A549 (cell line): ENCODE results near the gene BTBD2. TPM values are rescaled to one million over a fixed set of nuclear protein-coding genes. Genes with fewer than 3 reads are reported as not detected.

Source experiments
- ATAC-seq, 2 experiments: fragments of 200-7000 bp in 1 of 2; fragments of >200 bp in 1 of 2; cut with Nextera tagmentation in 1 of 2; cut with Tn5 transposase in 1 of 2; 3 replicates each; pipeline versions ENCODE4 v1.8.0 to v1.9.1; 2018 to 2020; ENCODE audit warnings: mild to moderate bottlenecking in 1 of 2, moderate library complexity in 1 of 2
- CTCF ChIA-PET: fragments of 300-600 bp; sonication (Branson Sonifier 250); formaldehyde crosslinking; extraction: SDS; loops from one replicate; lab custom pipeline; 2021; ENCODE audit warnings: antibody characterized with exemption, inconsistent platforms; lab: Yijun Ruan, JAX
- POLR2A ChIA-PET: fragments of 350-600 bp; formaldehyde crosslinking; extraction: SDS; loops from one replicate; lab custom pipeline; 2021; ENCODE audit warnings: antibody characterized with exemption, inconsistent platforms; lab: Yijun Ruan, JAX
- DNase-seq, 2 experiments: peaks; one replicate each; pipeline versions ENCODE4 v3.0.0 to v3.0.0-alpha.2; 2011 to 2016; ENCODE audit warnings: low read depth in 1 of 2, low spot score in 1 of 2
- FAIRE-seq: peaks from 2 replicates; lab custom pipeline; 2011; peaks lifted over from hg19 to GRCh38; lab: Jason Lieb, UNC
- H3K27ac ChIP-seq, 2 experiments: fragments of >200 bp; sonication (Bioruptor Twin); formaldehyde crosslinking; 3 replicates each; pipeline ENCODE4 v1.5.1; 2016 to 2017
- H3K4me1 ChIP-seq: fragments of >200 bp; sonication (Bioruptor Twin); formaldehyde crosslinking; 3 replicates; pipeline ENCODE4 v1.6.1; 2016
- H3K4me2 ChIP-seq: fragments of >200 bp; sonication (Bioruptor Twin); formaldehyde crosslinking; 3 replicates; pipeline ENCODE4 v1.6.1; 2016
- H3K4me3 ChIP-seq: fragments of >200 bp; sonication (Bioruptor Twin); formaldehyde crosslinking; 3 replicates; pipeline ENCODE4 v1.5.1; 2016
- H3K9me3 ChIP-seq: fragments of >200 bp; sonication (Bioruptor Twin); formaldehyde crosslinking; 3 replicates; pipeline ENCODE4 v1.6.1; 2016
- CBX8 ChIP-seq: fragments of 200-600 bp; sonication (generic); IDR thresholded peaks from 2 replicates; pipeline ENCODE4 v1.6.1; 2016
- CEBPB ChIP-seq, 2 experiments: fragments of >200 bp in 1 of 2; sonication (Bioruptor Twin) in 1 of 2; formaldehyde crosslinking in 1 of 2; IDR thresholded peaks; 2 replicates each; pipeline ENCODE4 v1.6.1; 2012 to 2016
- CHD4 ChIP-seq: fragments of 200-600 bp; sonication (generic); IDR thresholded peaks from 2 replicates; pipeline ENCODE4 v1.6.1; 2016; ENCODE audit warnings: antibody characterized with exemption, mild to moderate bottlenecking, borderline replicate concordance
- FOSB ChIP-seq: fragments of 250-450 bp; sonication (Bioruptor Pico); IDR thresholded peaks from 2 replicates; pipeline ENCODE4 v1.5.0; 2020; ENCODE audit warnings: mild to moderate bottlenecking, moderate library complexity
- FOXS1 ChIP-seq: fragments of 250-450 bp; sonication (Bioruptor Pico); IDR thresholded peaks from 2 replicates; pipeline ENCODE4 v1.5.0; 2020; ENCODE audit warnings: mild to moderate bottlenecking, moderate library complexity
- HOXA7 ChIP-seq: fragments of 250-450 bp; sonication (Bioruptor Pico); IDR thresholded peaks from 2 replicates; pipeline ENCODE4 v1.5.0; 2020; ENCODE audit warnings: mild to moderate bottlenecking, moderate library complexity
- HOXB5 ChIP-seq: fragments of 250-450 bp; sonication (Bioruptor Pico); IDR thresholded peaks from 2 replicates; pipeline ENCODE4 v1.5.0; 2020; ENCODE audit warnings: mild to moderate bottlenecking, moderate library complexity
- MYC ChIP-seq: IDR thresholded peaks from 2 replicates; pipeline ENCODE4 v1.6.1; 2012; ENCODE audit warnings: mild to moderate bottlenecking, inconsistent platforms, low read length, improper control_type of control experiment, borderline replicate concordance
- NFE2L2 ChIP-seq: fragments of 150-350 bp; conservative IDR thresholded peaks from 2 replicates; pipeline ENCODE4 v1.6.1; 2014; ENCODE audit warnings: low read length
- RARB ChIP-seq: fragments of 250-450 bp; sonication (Bioruptor Pico); IDR thresholded peaks from 2 replicates; pipeline ENCODE4 v1.8.0; 2021; ENCODE audit warnings: mild to moderate bottlenecking, moderate library complexity
- RNF2 ChIP-seq: fragments of 200-600 bp; sonication (generic); IDR thresholded peaks from 2 replicates; pipeline ENCODE4 v1.6.1; 2016; ENCODE audit warnings: low read depth, mild to moderate bottlenecking, antibody characterized with exemption, moderate library complexity, borderline replicate concordance
- TFCP2L1 ChIP-seq: fragments of 250-450 bp; sonication (Bioruptor Pico); IDR thresholded peaks from 2 replicates; pipeline ENCODE4 v1.5.0; 2021; ENCODE audit warnings: mild to moderate bottlenecking
- TP53 ChIP-seq: fragments of 250-450 bp; sonication (Bioruptor Pico); IDR thresholded peaks from 2 replicates; pipeline ENCODE4 v1.5.0; 2021; ENCODE audit warnings: mild to moderate bottlenecking, moderate library complexity
- ZSCAN20 ChIP-seq: fragments of 250-450 bp; sonication (Bioruptor Pico); IDR thresholded peaks from 2 replicates; pipeline ENCODE4 v1.8.0; 2022; ENCODE audit warnings: mild to moderate bottlenecking, moderate library complexity
- WGBS: methylation state at CpG from one replicate; pipeline ENCODE4 v1.1.6; 2017; ENCODE audit errors: missing lambda C conversion rate; 5-methylcytosine and 5-hydroxymethylcytosine counted together
- polyA plus RNA-seq, 4 experiments: library from polyadenylated mRNA; depleted of rRNA in 3 of 4; stranded (reverse); fragments of >200 nt; fragmentation: RNase III in 1 of 4; extraction: RNeasy Plus Mini Kit Qiagen cat#74134 plus additional on column Dnase treatment in 1 of 4; gene quantifications; 2 replicates in 3 of 4; 3 replicates in 1 of 4; pipeline ENCODE4 v1.2.3, GENCODE V29; 2011 to 2017
- TF ChIP-seq, protein P1 (sequence below): fragments of 150-350 bp; IDR thresholded peaks from 2 replicates; pipeline ENCODE4 v1.6.1; 2014; ENCODE audit warnings: low read depth, mild to moderate bottlenecking, low read length
- TF ChIP-seq, protein P2 (sequence below): IDR thresholded peaks from 2 replicates; pipeline ENCODE4 v1.6.1; 2012; ENCODE audit warnings: low read depth, borderline replicate concordance
- TF ChIP-seq, protein P3 (sequence below): fragments of 250-450 bp; sonication (Bioruptor Pico); IDR thresholded peaks from 2 replicates; pipeline ENCODE4 v1.5.0; 2021; ENCODE audit warnings: mild to moderate bottlenecking, moderate library complexity, borderline replicate concordance
- TF ChIP-seq, protein P4 (sequence below): fragments of 200-600 bp; sonication (generic); IDR thresholded peaks from 2 replicates; pipeline ENCODE4 v1.6.1; 2016; ENCODE audit warnings: antibody characterized with exemption, mild to moderate bottlenecking, moderate library complexity
- TF ChIP-seq, protein P5 (sequence below): fragments of 450-650 bp; IDR thresholded peaks from 2 replicates; pipeline ENCODE4 v1.6.1; 2014; ENCODE audit warnings: antibody characterized with exemption
- TF ChIP-seq, protein P6 (sequence below): IDR thresholded peaks from 2 replicates; pipeline ENCODE4 v1.6.1; 2012

The BTBD2 gene
- polyA plus RNA-seq, 2 of the 4 experiments (the other 2 are of a cell fraction): 16.3 to 29.6 TPM

DNA sequence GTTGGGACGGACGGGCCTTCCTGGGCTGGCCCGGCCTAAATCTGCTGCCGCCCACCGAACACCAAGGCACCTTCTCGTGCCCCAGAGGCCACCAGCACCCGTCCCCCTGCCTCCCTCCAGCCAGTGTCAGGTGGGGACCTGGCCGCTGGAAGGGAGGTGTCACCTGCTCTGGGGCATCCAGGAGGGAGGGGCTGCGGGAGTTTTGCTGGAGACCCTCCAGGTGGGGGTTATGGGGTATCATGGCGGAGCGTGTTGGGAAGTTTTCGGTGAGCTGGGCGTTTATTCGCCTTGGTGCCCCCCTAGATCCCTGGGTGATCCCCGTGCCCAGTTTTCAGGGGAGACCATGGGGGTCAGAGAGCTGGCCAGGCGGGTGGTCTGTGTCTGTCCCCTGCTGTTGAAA is 64.9 kb downstream of the BTBD2 start (continued):
- TF ChIP-seq TFCP2L1: no peak
- TF ChIP-seq FOXS1 (CRISPR knock-in tag): no peak
- no peak for TF ChIP-seq FOSB (CRISPR knock-in tag)

DNA sequence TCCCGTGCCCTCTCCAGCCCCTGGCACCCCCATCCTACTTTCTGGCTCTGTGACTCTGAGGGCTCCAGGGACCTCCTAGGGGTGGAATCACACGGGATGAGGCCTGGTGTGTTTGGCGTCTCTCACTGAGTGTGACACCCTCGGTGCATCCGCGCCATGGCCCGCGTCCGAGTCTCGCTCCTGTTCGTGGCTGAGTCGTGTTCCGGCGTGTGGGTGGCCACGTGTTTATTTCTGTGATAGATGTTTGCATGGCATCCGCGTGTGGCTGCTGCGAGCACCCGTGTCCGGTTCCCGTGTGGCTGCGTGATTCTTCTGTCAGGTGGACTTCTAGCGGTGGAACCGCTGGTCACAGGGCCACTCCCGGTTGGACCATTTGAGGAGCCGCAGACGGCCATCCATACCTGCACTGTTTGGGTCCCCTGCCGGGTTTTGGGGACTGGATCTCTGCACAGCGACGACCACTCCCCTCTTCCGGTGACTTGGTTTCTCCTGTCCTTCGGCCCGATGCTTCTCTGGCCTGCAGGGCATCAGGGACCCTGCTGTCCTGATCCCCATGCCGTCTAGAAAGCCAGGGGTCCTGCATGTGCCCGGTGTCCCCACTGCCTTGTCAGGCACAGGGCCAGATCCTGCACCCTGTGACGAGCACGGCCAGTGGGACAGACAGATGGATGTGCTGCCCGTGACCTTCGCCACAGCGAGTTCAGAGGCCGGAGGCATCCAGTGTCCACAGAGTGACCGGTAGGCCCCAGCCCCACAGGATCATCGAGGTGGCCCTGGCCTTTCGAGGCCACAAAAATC is 66.0 kb downstream of the BTBD2 start:
- ATAC-seq: no peak
- POLR2A ChIA-PET: no interaction called here
- 97% methylated on average over 44 of the region's 44 CpGs for WGBS
- no peak overlapping the region for H3K4me2 ChIP-seq
- TF ChIP-seq CEBPB (IDR thresholded peaks at IDR 0.05): no peak
- TF ChIP-seq ZSCAN20 (CRISPR knock-in tag): no peak
- no peak for TF ChIP-seq RARB (CRISPR knock-in tag)
- TF ChIP-seq CBX8: no peak
- TF ChIP-seq CHD4: no peak
- no peak for TF ChIP-seq HOXA7 (CRISPR knock-in tag)
- TF ChIP-seq, protein P1, sequence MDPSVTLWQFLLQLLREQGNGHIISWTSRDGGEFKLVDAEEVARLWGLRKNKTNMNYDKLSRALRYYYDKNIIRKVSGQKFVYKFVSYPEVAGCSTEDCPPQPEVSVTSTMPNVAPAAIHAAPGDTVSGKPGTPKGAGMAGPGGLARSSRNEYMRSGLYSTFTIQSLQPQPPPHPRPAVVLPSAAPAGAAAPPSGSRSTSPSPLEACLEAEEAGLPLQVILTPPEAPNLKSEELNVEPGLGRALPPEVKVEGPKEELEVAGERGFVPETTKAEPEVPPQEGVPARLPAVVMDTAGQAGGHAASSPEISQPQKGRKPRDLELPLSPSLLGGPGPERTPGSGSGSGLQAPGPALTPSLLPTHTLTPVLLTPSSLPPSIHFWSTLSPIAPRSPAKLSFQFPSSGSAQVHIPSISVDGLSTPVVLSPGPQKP: no peak
- TF ChIP-seq, protein P2, sequence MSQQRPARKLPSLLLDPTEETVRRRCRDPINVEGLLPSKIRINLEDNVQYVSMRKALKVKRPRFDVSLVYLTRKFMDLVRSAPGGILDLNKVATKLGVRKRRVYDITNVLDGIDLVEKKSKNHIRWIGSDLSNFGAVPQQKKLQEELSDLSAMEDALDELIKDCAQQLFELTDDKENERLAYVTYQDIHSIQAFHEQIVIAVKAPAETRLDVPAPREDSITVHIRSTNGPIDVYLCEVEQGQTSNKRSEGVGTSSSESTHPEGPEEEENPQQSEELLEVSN: no peak
- no peak for TF ChIP-seq HOXB5
- no peak for TF ChIP-seq TFCP2L1
- no peak for TF ChIP-seq MYC
- TF ChIP-seq, protein P3, sequence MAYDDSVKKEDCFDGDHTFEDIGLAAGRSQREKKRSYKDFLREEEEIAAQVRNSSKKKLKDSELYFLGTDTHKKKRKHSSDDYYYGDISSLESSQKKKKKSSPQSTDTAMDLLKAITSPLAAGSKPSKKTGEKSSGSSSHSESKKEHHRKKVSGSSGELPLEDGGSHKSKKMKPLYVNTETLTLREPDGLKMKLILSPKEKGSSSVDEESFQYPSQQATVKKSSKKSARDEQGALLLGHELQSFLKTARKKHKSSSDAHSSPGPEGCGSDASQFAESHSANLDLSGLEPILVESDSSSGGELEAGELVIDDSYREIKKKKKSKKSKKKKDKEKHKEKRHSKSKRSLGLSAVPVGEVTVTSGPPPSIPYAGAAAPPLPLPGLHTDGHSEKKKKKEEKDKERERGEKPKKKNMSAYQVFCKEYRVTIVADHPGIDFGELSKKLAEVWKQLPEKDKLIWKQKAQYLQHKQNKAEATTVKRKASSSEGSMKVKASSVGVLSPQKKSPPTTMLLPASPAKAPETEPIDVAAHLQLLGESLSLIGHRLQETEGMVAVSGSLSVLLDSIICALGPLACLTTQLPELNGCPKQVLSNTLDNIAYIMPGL (CRISPR knock-in tag): no peak
- TF ChIP-seq NFE2L2: no peak
- TF ChIP-seq, protein P4, sequence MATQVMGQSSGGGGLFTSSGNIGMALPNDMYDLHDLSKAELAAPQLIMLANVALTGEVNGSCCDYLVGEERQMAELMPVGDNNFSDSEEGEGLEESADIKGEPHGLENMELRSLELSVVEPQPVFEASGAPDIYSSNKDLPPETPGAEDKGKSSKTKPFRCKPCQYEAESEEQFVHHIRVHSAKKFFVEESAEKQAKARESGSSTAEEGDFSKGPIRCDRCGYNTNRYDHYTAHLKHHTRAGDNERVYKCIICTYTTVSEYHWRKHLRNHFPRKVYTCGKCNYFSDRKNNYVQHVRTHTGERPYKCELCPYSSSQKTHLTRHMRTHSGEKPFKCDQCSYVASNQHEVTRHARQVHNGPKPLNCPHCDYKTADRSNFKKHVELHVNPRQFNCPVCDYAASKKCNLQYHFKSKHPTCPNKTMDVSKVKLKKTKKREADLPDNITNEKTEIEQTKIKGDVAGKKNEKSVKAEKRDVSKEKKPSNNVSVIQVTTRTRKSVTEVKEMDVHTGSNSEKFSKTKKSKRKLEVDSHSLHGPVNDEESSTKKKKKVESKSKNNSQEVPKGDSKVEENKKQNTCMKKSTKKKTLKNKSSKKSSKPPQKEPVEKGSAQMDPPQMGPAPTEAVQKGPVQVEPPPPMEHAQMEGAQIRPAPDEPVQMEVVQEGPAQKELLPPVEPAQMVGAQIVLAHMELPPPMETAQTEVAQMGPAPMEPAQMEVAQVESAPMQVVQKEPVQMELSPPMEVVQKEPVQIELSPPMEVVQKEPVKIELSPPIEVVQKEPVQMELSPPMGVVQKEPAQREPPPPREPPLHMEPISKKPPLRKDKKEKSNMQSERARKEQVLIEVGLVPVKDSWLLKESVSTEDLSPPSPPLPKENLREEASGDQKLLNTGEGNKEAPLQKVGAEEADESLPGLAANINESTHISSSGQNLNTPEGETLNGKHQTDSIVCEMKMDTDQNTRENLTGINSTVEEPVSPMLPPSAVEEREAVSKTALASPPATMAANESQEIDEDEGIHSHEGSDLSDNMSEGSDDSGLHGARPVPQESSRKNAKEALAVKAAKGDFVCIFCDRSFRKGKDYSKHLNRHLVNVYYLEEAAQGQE: no peak
- TF ChIP-seq, protein P5, sequence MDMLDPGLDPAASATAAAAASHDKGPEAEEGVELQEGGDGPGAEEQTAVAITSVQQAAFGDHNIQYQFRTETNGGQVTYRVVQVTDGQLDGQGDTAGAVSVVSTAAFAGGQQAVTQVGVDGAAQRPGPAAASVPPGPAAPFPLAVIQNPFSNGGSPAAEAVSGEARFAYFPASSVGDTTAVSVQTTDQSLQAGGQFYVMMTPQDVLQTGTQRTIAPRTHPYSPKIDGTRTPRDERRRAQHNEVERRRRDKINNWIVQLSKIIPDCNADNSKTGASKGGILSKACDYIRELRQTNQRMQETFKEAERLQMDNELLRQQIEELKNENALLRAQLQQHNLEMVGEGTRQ: no peak
- TF ChIP-seq, protein P6, sequence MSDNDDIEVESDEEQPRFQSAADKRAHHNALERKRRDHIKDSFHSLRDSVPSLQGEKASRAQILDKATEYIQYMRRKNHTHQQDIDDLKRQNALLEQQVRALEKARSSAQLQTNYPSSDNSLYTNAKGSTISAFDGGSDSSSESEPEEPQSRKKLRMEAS: no peak
- TF ChIP-seq RNF2: no peak
- no peak for TF ChIP-seq TP53 (CRISPR knock-in tag)
- no peaks in the 10 kb centered on the region for H3K4me1 ChIP-seq
- CTCF ChIA-PET: no interaction called here
- no peak overlapping the region for H3K4me3 ChIP-seq
- no peaks in the 10 kb centered on the region for H3K9me3 ChIP-seq
- no peak overlapping the region for H3K27ac ChIP-seq
- FAIRE-seq: no peak
- DNase-seq: no peak
